ENCODE measurements around the gene CLEC3A.

The CLEC3A gene

GRCh38 chr16:78005881-78006280 is 16.5 kb upstream of the CLEC3A start:
- Mint-ChIP-seq H3K36me3 (ENCODE audit: low read depth) (no peaks in the 10 kb centered on the region), H3K4me3 (no peak overlapping the region), H3K9me3 (no peaks in the 10 kb centered on the region), H3K4me1 (no peaks in the 10 kb centered on the region), H3K27me3 (ENCODE audit: low read depth) (peaks cover 17% of the 10 kb centered on the region), H3K27ac (no peak overlapping the region)
- TF ChIP-seq CTCF (IDR thresholded peaks at IDR 0.05; ENCODE audit: unreplicated experiment in 3 of 3) = no peak

GRCh38 chr16:78007121-78007520 is 15.2 kb upstream of the CLEC3A start:
- no peak for TF ChIP-seq CTCF (IDR thresholded peaks at IDR 0.05; ENCODE audit: unreplicated experiment in 3 of 3)
- Mint-ChIP-seq H3K9me3 (no peaks in the 10 kb centered on the region), H3K27ac (no peak overlapping the region), H3K4me3 (no peak overlapping the region), H3K27me3 (ENCODE audit: low read depth) (peaks cover 25% of the 10 kb centered on the region), H3K36me3 (ENCODE audit: low read depth) (no peaks in the 10 kb centered on the region), H3K4me1 (no peaks in the 10 kb centered on the region)

- peaks cover 16% of the 10 kb centered on the region for H3K27me3 Mint-ChIP-seq (ENCODE audit: low read depth)
- no peaks in the 10 kb centered on the region for H3K9me3 Mint-ChIP-seq
- H3K4me3 Mint-ChIP-seq = no peak overlapping the region
- H3K36me3 Mint-ChIP-seq (ENCODE audit: low read depth) = no peaks in the 10 kb centered on the region
- H3K4me1 Mint-ChIP-seq = no peaks in the 10 kb centered on the region
- TF ChIP-seq CTCF (IDR thresholded peaks at IDR 0.05; ENCODE audit: unreplicated experiment in 3 of 3) = no peak
- no peak overlapping the region for H3K27ac Mint-ChIP-seq
Observed at GRCh38 chr16:78024159-78024558, 1.8 kb downstream of the CLEC3A start.

- H3K36me3 Mint-ChIP-seq (ENCODE audit: low read depth) = no peaks in the 10 kb centered on the region
- TF ChIP-seq CTCF (IDR thresholded peaks at IDR 0.05; ENCODE audit: unreplicated experiment in 3 of 3) = no peak
- H3K9me3 Mint-ChIP-seq = no peaks in the 10 kb centered on the region
- H3K27ac Mint-ChIP-seq = no peak overlapping the region
- H3K27me3 Mint-ChIP-seq (ENCODE audit: low read depth) = peaks cover 12% of the 10 kb centered on the region
- H3K4me1 Mint-ChIP-seq = no peaks in the 10 kb centered on the region
- no peak overlapping the region for H3K4me3 Mint-ChIP-seq
Observed at GRCh38 chr16:78025631-78026030, 3.3 kb downstream of the CLEC3A start.

GRCh38 chr16:78028018-78028417 is 5.7 kb downstream of the CLEC3A start:
- H3K27me3 Mint-ChIP-seq (ENCODE audit: low read depth) = peaks cover 7% of the 10 kb centered on the region
- no peaks in the 10 kb centered on the region for H3K9me3 Mint-ChIP-seq
- H3K27ac Mint-ChIP-seq = no peak overlapping the region
- no peak for TF ChIP-seq CTCF (IDR thresholded peaks at IDR 0.05; ENCODE audit: unreplicated experiment in 3 of 3)
- H3K36me3 Mint-ChIP-seq (ENCODE audit: low read depth) = no peaks in the 10 kb centered on the region
- H3K4me1 Mint-ChIP-seq = no peaks in the 10 kb centered on the region
- no peak overlapping the region for H3K4me3 Mint-ChIP-seq

- no peak for TF ChIP-seq CTCF (IDR thresholded peaks at IDR 0.05; ENCODE audit: unreplicated experiment in 3 of 3)
- no peaks in the 10 kb centered on the region for H3K36me3 Mint-ChIP-seq (ENCODE audit: low read depth)
- H3K4me1 Mint-ChIP-seq = no peaks in the 10 kb centered on the region
- H3K27ac Mint-ChIP-seq = no peak overlapping the region
- no peak overlapping the region for H3K4me3 Mint-ChIP-seq
- no peaks in the 10 kb centered on the region for H3K9me3 Mint-ChIP-seq
- H3K27me3 Mint-ChIP-seq (ENCODE audit: low read depth) = peaks cover 23% of the 10 kb centered on the region
Observed at GRCh38 chr16:78034530-78034929, 12.2 kb downstream of the CLEC3A start.
